GM12892 (cell line): ENCODE results near the gene LIN9.

Experiments used
- POLR2A ChIP-seq: IDR thresholded peaks from 2 replicates; pipeline ENCODE4 v1.6.1; 2011; ENCODE audit warnings: low read depth, low read length, control low read depth
- POLR2AphosphoS5 ChIP-seq: IDR thresholded peaks from 2 replicates; pipeline ENCODE4 v1.6.1; 2011; ENCODE audit warnings: low read depth, low read length, control low read depth
- TAF1 ChIP-seq: IDR thresholded peaks from 2 replicates; pipeline ENCODE4 v1.6.1; 2011; ENCODE audit warnings: low read depth, mild to moderate bottlenecking, control low read depth, low read length, borderline replicate concordance

DNA sequence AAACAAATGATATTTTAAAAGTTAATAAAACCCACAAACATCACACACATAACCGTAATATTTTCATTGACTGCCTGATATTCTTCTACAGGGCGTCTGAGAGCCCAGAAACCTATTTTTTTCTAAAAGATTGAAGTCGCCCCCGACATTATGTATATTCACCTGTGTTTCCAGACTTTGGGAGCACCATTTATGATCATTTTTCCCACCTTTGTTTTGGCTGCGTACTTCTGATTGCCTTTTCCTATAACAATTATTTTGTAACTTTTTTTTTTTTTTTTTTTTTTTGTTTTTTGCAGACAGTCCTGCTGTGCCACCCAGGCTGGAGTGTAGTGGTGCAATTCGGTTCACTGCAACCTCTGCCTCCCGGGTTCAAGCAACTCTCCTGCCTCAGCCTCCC lies 121.6 kb downstream of the LIN9 start:
- TF ChIP-seq POLR2AphosphoS5, result no peak
- TF ChIP-seq POLR2A, result no peak
- TF ChIP-seq TAF1, result no peak
